ENCODE measurements around the gene KMT2C. TPM values are rescaled to one million over a fixed set of nuclear protein-coding genes. Genes with fewer than 3 reads are reported as not detected.

Gene KMT2C
- total RNA-seq, 3 donors from 2014 or later (not counting 1 experiment from before 2014, with no cell fraction given): 159 to 177 (median 167) TPM

- no peak overlapping the region for H3K27ac ChIP-seq (ENCODE audit: low read length)
Measured at GRCh38 chr7:152341914-152342236, 93.9 kb downstream of the KMT2C start.

GRCh38 chr7:152341039-152341913 is 94.5 kb downstream of the KMT2C start:
- ATAC-seq: no peak

More at GRCh38 chr7:152341914-152342236, 93.9 kb downstream of the KMT2C start:
- Histone ChIP-seq H3K27me3 (ENCODE audit: control insufficient read depth, insufficient read depth, low read length) (no peaks in the 10 kb centered on the region), H3K4me3 (ENCODE audit: low read length) (no peak overlapping the region), H3K9me3 (ENCODE audit: control insufficient read depth, insufficient read depth, low read length) (no peaks in the 10 kb centered on the region), H3K36me3 (ENCODE audit: control insufficient read depth, insufficient read depth, low read length) (no peaks in the 10 kb centered on the region), H3K4me1 (ENCODE audit: control insufficient read depth, insufficient read depth, low read length) (peaks cover 14% of the 10 kb centered on the region)
- no peak for TF ChIP-seq CTCF (IDR thresholded peaks at IDR 0.05)
- no peak overlapping the region for H3K4me3 Mint-ChIP-seq
- no peaks in the 10 kb centered on the region for H3K27me3 Mint-ChIP-seq (ENCODE audit: low read depth in 2 of 2)
- peaks cover 38 to 47% of the 10 kb centered on the region in 2 donors for H3K4me1 Mint-ChIP-seq
- WGBS (ENCODE audit: insufficient coverage): 86% methylated on average over 2 of the region's 2 CpGs
- no peaks in the 10 kb centered on the region for H3K36me3 Mint-ChIP-seq
- no peak for ATAC-seq
- DNase-seq: no peak
- intact Hi-C loops (cut with micrococcal nuclease): no loop called here
- peak overlapping the region; percentile 89 to 95 for H3K27ac Mint-ChIP-seq
- H3K9me3 Mint-ChIP-seq: no peaks in the 10 kb centered on the region

GRCh38 chr7:152340161-152340560 is 95.6 kb downstream of the KMT2C start:
- Mint-ChIP-seq H3K4me3 (no peak overlapping the region), H3K9me3 (no peaks in the 10 kb centered on the region), H3K4me1 (peaks cover 52 to 58% of the 10 kb centered on the region in 2 donors), H3K27me3 (ENCODE audit: low read depth in 2 of 2) (no peaks in the 10 kb centered on the region), H3K36me3 (no peaks in the 10 kb centered on the region), H3K27ac (no peak overlapping the region)
- ATAC-seq (no peak), DNase-seq (no peak)
- no peak overlapping the region for H3K27ac ChIP-seq (ENCODE audit: low read length)
- no peaks in the 10 kb centered on the region for H3K9me3 ChIP-seq (ENCODE audit: control insufficient read depth, insufficient read depth, low read length)
- no peaks in the 10 kb centered on the region for H3K27me3 ChIP-seq (ENCODE audit: control insufficient read depth, insufficient read depth, low read length)
- 100% methylated on average over 1 of the region's 1 CpG for WGBS (ENCODE audit: insufficient coverage)
- no peaks in the 10 kb centered on the region for H3K36me3 ChIP-seq (ENCODE audit: control insufficient read depth, insufficient read depth, low read length)
- H3K4me3 ChIP-seq (ENCODE audit: low read length): no peak overlapping the region
- intact Hi-C loops (cut with micrococcal nuclease): no loop called here
- peaks cover 18% of the 10 kb centered on the region for H3K4me1 ChIP-seq (ENCODE audit: control insufficient read depth, insufficient read depth, low read length)
- TF ChIP-seq CTCF (IDR thresholded peaks at IDR 0.05): no peak

More at GRCh38 chr7:152341039-152341913, 94.5 kb downstream of the KMT2C start:
- no peaks in the 10 kb centered on the region for H3K9me3 Mint-ChIP-seq
- no peaks in the 10 kb centered on the region for H3K27me3 ChIP-seq (ENCODE audit: control insufficient read depth, insufficient read depth, low read length)
- H3K4me3 Mint-ChIP-seq: no peak overlapping the region
- no peaks in the 10 kb centered on the region for H3K27me3 Mint-ChIP-seq (ENCODE audit: low read depth in 2 of 2)
- H3K36me3 Mint-ChIP-seq: no peaks in the 10 kb centered on the region
- H3K4me1 ChIP-seq (ENCODE audit: control insufficient read depth, insufficient read depth, low read length): peaks cover 19% of the 10 kb centered on the region
- no peaks in the 10 kb centered on the region for H3K36me3 ChIP-seq (ENCODE audit: control insufficient read depth, insufficient read depth, low read length)
- no peak for TF ChIP-seq CTCF (IDR thresholded peaks at IDR 0.05)
- no peak overlapping the region for H3K27ac ChIP-seq (ENCODE audit: low read length)
- H3K27ac Mint-ChIP-seq: peak overlapping the region; percentile 89 to 95
- DNase-seq: peak in 1 of 2 donors; percentile 23
- H3K9me3 ChIP-seq (ENCODE audit: control insufficient read depth, insufficient read depth, low read length): no peaks in the 10 kb centered on the region
- peaks cover 41 to 52% of the 10 kb centered on the region in 2 donors for H3K4me1 Mint-ChIP-seq
- H3K4me3 ChIP-seq (ENCODE audit: low read length): no peak overlapping the region
- intact Hi-C loops (cut with micrococcal nuclease): no loop called here
- 67% methylated on average over 1 of the region's 2 CpGs for WGBS (ENCODE audit: insufficient coverage)

Measured in natural killer cell (primary cell).